Panc1 (cell line): ENCODE data around the gene DDX1. TPM values are rescaled to one million over a fixed set of nuclear protein-coding genes. Genes with fewer than 3 reads are reported as not detected.
A peak's percentile ranks its signal among the peaks of the same experiment; 100 is the strongest.

ENCODE experiments used
- ATAC-seq: fragments of 200-7000 bp; cut with Tn5 transposase; 2 replicates; pipeline ENCODE4 v1.9.1; 2020; ENCODE audit warnings: mild to moderate bottlenecking, moderate library complexity
- BruUV-seq: library from RNA; stranded (reverse); fragments of 400-500 nt; replicated peaks from 2 replicates; lab custom pipeline; 2021; lab: Mats Ljungman, UMichigan
- CTCF ChIA-PET: fragments of 300-600 bp; sonication (Branson Sonifier 250); formaldehyde crosslinking; loops from one replicate; lab custom pipeline; 2022; ENCODE audit warnings: antibody characterized with exemption; lab: Charles Lee
- POLR2A ChIA-PET: fragments of 300-600 bp; sonication (Branson Sonifier 250); formaldehyde crosslinking; loops from one replicate; lab custom pipeline; 2022; ENCODE audit warnings: antibody characterized with exemption; lab: Charles Lee
- DNase-seq: peaks from one replicate; pipeline ENCODE4 v3.0.0-alpha.2; 2010; ENCODE audit warnings: low read depth, low spot score
- H3K27ac ChIP-seq: 2 replicates; pipeline ENCODE4 v1.5.1; 2011; ENCODE audit warnings: mild to moderate bottlenecking, low read length, inconsistent platforms
- H3K27me3 ChIP-seq: fragments of 200-500 bp; sonication (Bioruptor generic); 2 replicates; pipeline ENCODE4 v1.6.0; 2014; ENCODE audit warnings: low read length, inconsistent platforms; ENCODE audit not compliant: control insufficient read depth, insufficient read depth
- H3K36me3 ChIP-seq: fragments of 200-500 bp; sonication (Bioruptor generic); 2 replicates; pipeline ENCODE4 v1.5.1; 2014; ENCODE audit warnings: inconsistent platforms, mild to moderate bottlenecking, low read length, moderate library complexity; ENCODE audit not compliant: control insufficient read depth, insufficient read depth
- H3K4me1 ChIP-seq: 2 replicates; pipeline ENCODE4 v1.5.1; 2011; ENCODE audit warnings: inconsistent platforms, mild to moderate bottlenecking, low read length, moderate library complexity; ENCODE audit not compliant: control insufficient read depth, insufficient read depth
- H3K4me3 ChIP-seq, 2 experiments: 2 replicates each; pipeline ENCODE4 v1.5.1; 2011 to 2012; ENCODE audit warnings: low read depth in 2 of 2, low read length in 2 of 2, mild to moderate bottlenecking in 2 of 2, inconsistent platforms in 1 of 2, moderate library complexity in 1 of 2
- H3K9me3 ChIP-seq: fragments of 200-500 bp; sonication (Bioruptor generic); 2 replicates; pipeline ENCODE4 v1.5.1; 2014; ENCODE audit warnings: low read depth, mild to moderate bottlenecking, inconsistent platforms, low read length, moderate library complexity; ENCODE audit not compliant: control insufficient read depth, insufficient read depth
- CTCF ChIP-seq: fragments of 450-650 bp; IDR thresholded peaks from 2 replicates; pipeline ENCODE4 v1.5.1; 2017; ENCODE audit warnings: mild to moderate bottlenecking
- POLR2AphosphoS5 ChIP-seq: IDR thresholded peaks from 2 replicates; pipeline ENCODE4 v1.6.1; 2012; ENCODE audit warnings: mild to moderate bottlenecking, low read depth, low read length, moderate library complexity
- SIN3A ChIP-seq: IDR thresholded peaks from 2 replicates; pipeline ENCODE4 v1.6.1; 2012; ENCODE audit warnings: low read depth, mild to moderate bottlenecking, low read length, moderate library complexity, borderline replicate concordance; ENCODE audit not compliant: insufficient read depth
- TCF7L2 ChIP-seq: IDR thresholded peaks from 2 replicates; pipeline ENCODE4 v1.6.1; 2011; ENCODE audit warnings: mild to moderate bottlenecking, low read depth, low read length, inconsistent platforms
- in situ Hi-C: cut with HindIII; loops from 2 replicates; pipeline ENCODE4 v1.10.0; 2016; ENCODE audit warnings: low sequenced_read_pairs, low pct_unique_long_range_greater_than_20kb
- intact Hi-C: fragments of 100-400 bp; cut with micrococcal nuclease; formaldehyde crosslinking; loops from one replicate; pipeline ENCODE4 v1.10.0; 2022; ENCODE audit not compliant: unreplicated experiment
- total RNA-seq: library from RNA; stranded (reverse); gene quantifications from one replicate; pipeline ENCODE4 v1.2.1, GENCODE V29; 2021; ENCODE audit not compliant: unreplicated experiment
- TF ChIP-seq, protein P1 (sequence below), 2 experiments: IDR thresholded peaks; 2 replicates each; pipeline ENCODE4 v1.6.1; 2011 to 2012; ENCODE audit warnings: low read depth in 2 of 2, control low read depth in 1 of 2, low read length in 1 of 2, mild to moderate bottlenecking in 1 of 2, moderate library complexity in 1 of 2; ENCODE audit not compliant: insufficient read depth in 1 of 2

The DDX1 gene
- total RNA-seq, 1 experiment from 2014 or later, result 102 TPM

DNA sequence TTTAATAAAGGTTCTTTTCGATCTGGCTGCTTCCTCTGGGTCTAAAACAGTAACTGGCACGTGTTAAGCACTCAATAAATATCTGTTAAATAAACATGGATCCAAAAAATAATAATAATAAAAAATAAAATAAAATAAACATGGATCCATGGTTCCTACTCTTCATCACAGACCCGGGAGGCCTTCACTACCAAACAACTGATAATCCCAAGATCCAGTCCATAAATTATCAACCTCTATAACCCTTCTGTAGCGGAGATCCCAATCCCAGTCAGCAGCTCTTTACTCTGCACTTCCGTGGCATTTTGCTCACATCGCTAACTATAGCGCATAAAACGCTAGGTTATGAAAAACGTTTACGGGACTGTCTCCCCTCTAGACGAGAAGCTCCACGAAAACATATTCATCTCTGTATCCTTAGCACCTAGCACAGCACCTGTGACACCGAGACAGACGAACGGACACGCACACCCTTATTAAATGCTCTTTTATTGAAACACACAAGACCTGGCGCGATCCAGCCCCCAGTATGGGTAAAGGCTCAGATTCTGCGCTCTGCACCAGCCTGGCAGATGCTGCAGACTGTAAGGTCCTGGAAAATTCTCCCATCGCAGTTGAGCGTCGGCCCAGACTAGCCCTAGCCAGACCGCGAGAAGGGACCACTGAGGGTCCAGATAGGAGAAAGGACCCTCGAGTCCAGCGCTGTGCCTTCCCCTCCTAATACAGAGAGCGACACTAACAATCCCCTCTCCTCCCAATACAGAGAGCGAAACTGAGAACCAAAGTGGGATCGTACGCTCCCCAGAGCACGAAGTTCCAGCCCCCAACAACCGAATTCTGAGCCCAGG, 31.3 kb upstream of the DDX1 start:
- TF ChIP-seq TCF7L2 (no peak), SIN3A (no peak), CTCF (no peak), POLR2AphosphoS5 (no peak)
- TF ChIP-seq, protein P1, sequence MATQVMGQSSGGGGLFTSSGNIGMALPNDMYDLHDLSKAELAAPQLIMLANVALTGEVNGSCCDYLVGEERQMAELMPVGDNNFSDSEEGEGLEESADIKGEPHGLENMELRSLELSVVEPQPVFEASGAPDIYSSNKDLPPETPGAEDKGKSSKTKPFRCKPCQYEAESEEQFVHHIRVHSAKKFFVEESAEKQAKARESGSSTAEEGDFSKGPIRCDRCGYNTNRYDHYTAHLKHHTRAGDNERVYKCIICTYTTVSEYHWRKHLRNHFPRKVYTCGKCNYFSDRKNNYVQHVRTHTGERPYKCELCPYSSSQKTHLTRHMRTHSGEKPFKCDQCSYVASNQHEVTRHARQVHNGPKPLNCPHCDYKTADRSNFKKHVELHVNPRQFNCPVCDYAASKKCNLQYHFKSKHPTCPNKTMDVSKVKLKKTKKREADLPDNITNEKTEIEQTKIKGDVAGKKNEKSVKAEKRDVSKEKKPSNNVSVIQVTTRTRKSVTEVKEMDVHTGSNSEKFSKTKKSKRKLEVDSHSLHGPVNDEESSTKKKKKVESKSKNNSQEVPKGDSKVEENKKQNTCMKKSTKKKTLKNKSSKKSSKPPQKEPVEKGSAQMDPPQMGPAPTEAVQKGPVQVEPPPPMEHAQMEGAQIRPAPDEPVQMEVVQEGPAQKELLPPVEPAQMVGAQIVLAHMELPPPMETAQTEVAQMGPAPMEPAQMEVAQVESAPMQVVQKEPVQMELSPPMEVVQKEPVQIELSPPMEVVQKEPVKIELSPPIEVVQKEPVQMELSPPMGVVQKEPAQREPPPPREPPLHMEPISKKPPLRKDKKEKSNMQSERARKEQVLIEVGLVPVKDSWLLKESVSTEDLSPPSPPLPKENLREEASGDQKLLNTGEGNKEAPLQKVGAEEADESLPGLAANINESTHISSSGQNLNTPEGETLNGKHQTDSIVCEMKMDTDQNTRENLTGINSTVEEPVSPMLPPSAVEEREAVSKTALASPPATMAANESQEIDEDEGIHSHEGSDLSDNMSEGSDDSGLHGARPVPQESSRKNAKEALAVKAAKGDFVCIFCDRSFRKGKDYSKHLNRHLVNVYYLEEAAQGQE (IDR thresholded peaks at IDR 0.05; ENCODE audit: insufficient read depth in 1 of 2, low read depth in 2 of 2, low read length in 1 of 2), result no peak
- ATAC-seq, result peak; percentile 79
- intact Hi-C loops, result no loop called here
- ChIA-PET CTCF (interaction anchor here (1.0 kb wide), 1 partner anchor 17 kb away, joined by 3 read pairs; no protein-coding TSS in a partner anchor), POLR2A (no interaction called here)
- Histone ChIP-seq H3K27me3 (no peaks in the 10 kb centered on the region), H3K4me1 (peaks cover 12% of the 10 kb centered on the region; the same call in 1 of the 2 replicates), H3K27ac (peak overlapping the region; percentile 94), H3K9me3 (no peaks in the 10 kb centered on the region), H3K36me3 (no peaks in the 10 kb centered on the region; the same call in 1 of the 2 replicates), H3K4me3 (peak overlapping the region; percentile 68 to 97)
- in situ Hi-C loops, result no loop called here
- TSS peak; percentile 78 for BruUV-seq
- DNase-seq, result no peak

GRCh38 chr2:15560988-15561573, 30.6 kb upstream of the DDX1 start, which contains the start of gene NBAS:
NBAS (minus strand) TSS chr2:15561334; CDS start chr2:15561304, 30 bp downstream.
- H3K4me1 ChIP-seq, result peaks cover 12% of the 10 kb centered on the region
- peak within 1 kb of the TSS; percentile 68 to 97 for H3K4me3 ChIP-seq
- POLR2A ChIA-PET, result no interaction called here
- in situ Hi-C loops (no loop called here), intact Hi-C loops (no loop called here)
- no peaks in the 10 kb centered on the region; the same call in 1 of the 2 replicates for H3K36me3 ChIP-seq
- TF ChIP-seq, protein P1 (IDR thresholded peaks at IDR 0.05; ENCODE audit: insufficient read depth in 1 of 2, low read depth in 2 of 2, low read length in 1 of 2), result no peak; a peak in 1 of 4 replicates
- TF ChIP-seq TCF7L2 (no peak), SIN3A (0 out of 2 replicates have a peak, but pooled peaks have one; percentile 86), POLR2AphosphoS5 (peak; percentile 71), CTCF (no peak)
- BruUV-seq, result no TSS peak
- H3K27ac ChIP-seq, result peak within 1 kb of the TSS; percentile 94
- H3K27me3 ChIP-seq, result no peaks in the 10 kb centered on the region
- H3K9me3 ChIP-seq, result no peaks in the 10 kb centered on the region
- CTCF ChIA-PET, result interaction anchor here (1.0 kb wide), 1 partner anchor 16 kb away, joined by 3 read pairs; no protein-coding TSS in a partner anchor
- ATAC-seq (peak; percentile 95), DNase-seq (peak; percentile 74)
